22Rv1 (cell line): ENCODE data around the gene SLC51B.
"Not testable (repeated sequence)": the region's sequence is repeated elsewhere in the genome, so short reads cannot be mapped to it uniquely, and the experiment has no call there.

Source experiments
- H3K27ac ChIP-seq: fragments of 450-650 bp; 2 replicates; pipeline ENCODE4 v1.5.1; 2017
- CTCF ChIP-seq: fragments of 450-650 bp; IDR thresholded peaks from 2 replicates; pipeline ENCODE4 v1.5.1; 2017; ENCODE audit warnings: mild to moderate bottlenecking
- ZFX ChIP-seq: fragments of 450-650 bp; IDR thresholded peaks from 2 replicates; pipeline ENCODE4 v1.6.1; 2017; ENCODE audit warnings: antibody characterized with exemption, borderline replicate concordance

SLC51B gene

DNA sequence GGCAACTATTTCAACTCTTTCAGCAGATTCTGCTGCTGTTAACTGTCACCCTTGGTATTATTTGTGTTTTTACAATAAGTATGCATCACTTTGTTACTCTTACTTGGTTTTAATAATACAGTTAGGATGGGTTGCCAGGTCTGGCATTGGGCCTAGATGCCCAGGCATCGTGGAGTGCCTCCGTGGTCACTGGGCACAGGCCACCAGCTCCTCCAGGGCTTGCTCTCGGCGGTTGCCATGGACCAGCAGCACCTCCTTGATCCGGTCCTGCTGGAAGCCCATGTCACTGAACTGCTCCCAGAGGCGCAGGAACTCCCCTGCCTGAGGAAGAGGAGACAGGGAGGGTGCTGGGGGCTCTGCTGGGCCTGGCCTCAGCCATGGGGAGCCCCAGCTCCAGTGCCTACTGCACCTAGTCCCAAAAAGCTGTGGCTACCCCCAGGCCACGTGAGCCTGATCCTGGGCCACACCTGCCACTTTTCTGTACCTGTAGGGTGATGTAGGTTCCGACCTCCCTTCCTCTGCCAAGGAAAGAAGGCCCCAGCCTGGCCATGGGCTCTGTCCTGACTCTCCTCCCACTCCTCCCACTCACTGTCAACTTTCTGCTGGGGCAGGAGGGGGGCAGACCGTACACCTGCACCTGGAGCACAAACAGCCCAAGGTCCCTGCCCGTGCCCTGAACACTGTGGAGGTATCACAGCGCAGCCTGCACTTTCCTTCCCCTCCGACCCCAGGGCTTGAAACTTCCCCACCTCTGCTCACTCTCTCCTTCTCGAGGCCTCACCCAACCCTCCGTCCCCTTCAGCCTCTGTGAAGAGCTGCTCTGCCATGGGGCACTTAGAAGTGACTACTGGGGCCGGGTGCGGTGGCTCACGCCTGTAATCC, 48.0 kb downstream of the SLC51B start:
- no peak overlapping the region for H3K27ac ChIP-seq
- no peak for TF ChIP-seq ZFX
- TF ChIP-seq CTCF: no peak

GRCh38 chr15:65093793-65094170, 48.6 kb downstream of the SLC51B start:
- H3K27ac ChIP-seq: not testable (repeated sequence)

GRCh38 chr15:65094294-65094995, 49.3 kb downstream of the SLC51B start:
- TF ChIP-seq ZFX: no peak
- no peak for TF ChIP-seq CTCF

GRCh38 chr15:65095011-65095746, 50.0 kb downstream of the SLC51B start:
- TF ChIP-seq CTCF (no peak), ZFX (no peak)
- no peak overlapping the region for H3K27ac ChIP-seq

More at GRCh38 chr15:65094294-65094995, 49.3 kb downstream of the SLC51B start:
- H3K27ac ChIP-seq: no peak overlapping the region

GRCh38 chr15:65095747-65096104, 50.5 kb downstream of the SLC51B start:
- no peak overlapping the region for H3K27ac ChIP-seq
- TF ChIP-seq ZFX (no peak), CTCF (no peak)

GRCh38 chr15:65096481-65097385, 51.5 kb downstream of the SLC51B start:
- TF ChIP-seq CTCF (no peak), ZFX (no peak)

GRCh38 chr15:65097651-65098263, 52.6 kb downstream of the SLC51B start:
- TF ChIP-seq ZFX (no peak), CTCF (no peak)
- H3K27ac ChIP-seq: no peak overlapping the region

More at GRCh38 chr15:65096481-65097385, 51.5 kb downstream of the SLC51B start:
- no peak overlapping the region for H3K27ac ChIP-seq
